ENCODE results near the gene PCP4L1.

- TF ChIP-seq POLR2A (IDR thresholded peaks at IDR 0.05; ENCODE audit: low read length) (no peak), GATA1 (IDR thresholded peaks at IDR 0.05; ENCODE audit: low read depth, low read length) (no peak)
Observed at GRCh38 chr1:161324020-161324419, 65.5 kb downstream of the PCP4L1 start.

All from erythroblast (primary cell).